Stimulated activated CD4-positive, alpha-beta T cell treated with anti-CD3 and anti-CD28 coated beads, Interleukin-15, amount 100 ng/mL, for 48 hours (primary cell): Measurements from ENCODE around the gene COL15A1.

ENCODE experiments used
- DNase-seq, 2 donors: peaks; one replicate each; pipeline ENCODE4 v3.0.0-alpha.2; 2020; ENCODE audit warnings: low read depth in 2 of 2

COL15A1 gene

GRCh38 chr9:98916660-98917059 is 27.0 kb upstream of the COL15A1 start:
- no peak for DNase-seq

GRCh38 chr9:98917746-98918487 is 25.8 kb upstream of the COL15A1 start:
- DNase-seq: no peak

DNA sequence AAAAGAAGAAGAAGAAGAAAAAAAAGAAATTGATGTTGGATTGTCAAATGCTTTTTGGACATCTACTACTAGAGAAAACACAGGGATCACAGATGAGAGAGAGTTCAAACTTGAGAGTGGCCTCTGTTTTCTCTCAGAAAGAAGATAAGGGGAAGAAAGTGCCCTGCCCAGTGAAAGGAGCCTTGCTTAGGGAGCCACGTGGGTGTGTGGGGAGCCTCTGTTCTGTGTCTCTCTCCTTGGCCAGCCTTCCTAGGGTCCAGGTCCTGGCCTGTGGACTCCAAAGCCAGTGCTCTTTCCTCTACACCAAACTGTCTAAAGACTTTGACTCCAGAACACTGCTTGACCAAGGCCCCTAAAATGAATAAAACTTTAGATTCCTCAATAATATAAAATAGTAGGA is 22.0 kb upstream of the COL15A1 start:
- no peak for DNase-seq

GRCh38 chr9:98922721-98923435 is 20.8 kb upstream of the COL15A1 start:
- DNase-seq: no peak

GRCh38 chr9:98923451-98924123 is 20.1 kb upstream of the COL15A1 start:
- no peak for DNase-seq

DNA sequence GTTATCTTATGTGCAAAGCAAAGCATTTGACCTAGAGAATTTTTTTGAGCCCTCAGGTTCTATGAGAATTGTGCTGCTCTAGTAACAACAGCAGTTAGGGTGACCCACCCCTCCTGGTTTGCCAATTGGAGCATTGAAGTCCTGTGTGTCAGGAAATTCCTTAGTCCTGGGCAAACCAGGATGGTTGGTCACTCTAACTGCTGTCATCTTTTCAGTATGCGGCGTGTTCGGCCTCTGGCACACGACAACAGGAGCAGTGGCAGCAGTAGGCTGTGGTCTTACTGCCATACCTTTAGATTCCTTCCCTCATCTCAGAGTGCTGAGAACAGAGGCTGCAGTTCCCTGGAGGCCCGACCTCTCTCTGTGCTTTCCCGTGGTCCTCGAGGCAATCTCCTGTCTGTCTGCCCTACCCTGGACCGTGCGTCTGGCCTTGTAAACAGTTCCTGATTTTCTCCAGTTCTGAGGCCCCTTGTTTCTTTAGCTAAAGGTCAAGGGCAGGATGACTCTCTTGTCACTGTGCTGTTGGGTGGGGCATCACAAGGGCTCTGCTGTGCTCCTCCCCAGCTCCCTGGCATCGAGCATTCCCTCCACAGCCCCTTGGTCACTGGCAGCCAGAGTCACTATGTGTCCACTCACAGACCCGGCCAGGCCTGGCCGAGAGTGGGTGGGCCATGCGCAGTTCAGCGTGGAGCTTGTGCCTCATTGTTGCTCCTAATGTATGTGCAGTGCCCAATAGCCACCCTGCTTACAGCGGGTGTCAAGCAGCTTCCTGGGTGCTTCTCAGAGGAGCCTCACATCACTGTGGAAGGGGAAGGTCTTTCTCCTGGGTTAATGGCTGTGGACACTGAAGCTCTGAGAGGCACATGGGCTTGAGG is 18.5 kb upstream of the COL15A1 start:
- DNase-seq: no peak

GRCh38 chr9:98925956-98926355 is 17.8 kb upstream of the COL15A1 start:
- no peak for DNase-seq

GRCh38 chr9:98927724-98928123 is 16.0 kb upstream of the COL15A1 start:
- no peak for DNase-seq

GRCh38 chr9:98929071-98929470 is 14.6 kb upstream of the COL15A1 start:
- DNase-seq: no peak

DNA sequence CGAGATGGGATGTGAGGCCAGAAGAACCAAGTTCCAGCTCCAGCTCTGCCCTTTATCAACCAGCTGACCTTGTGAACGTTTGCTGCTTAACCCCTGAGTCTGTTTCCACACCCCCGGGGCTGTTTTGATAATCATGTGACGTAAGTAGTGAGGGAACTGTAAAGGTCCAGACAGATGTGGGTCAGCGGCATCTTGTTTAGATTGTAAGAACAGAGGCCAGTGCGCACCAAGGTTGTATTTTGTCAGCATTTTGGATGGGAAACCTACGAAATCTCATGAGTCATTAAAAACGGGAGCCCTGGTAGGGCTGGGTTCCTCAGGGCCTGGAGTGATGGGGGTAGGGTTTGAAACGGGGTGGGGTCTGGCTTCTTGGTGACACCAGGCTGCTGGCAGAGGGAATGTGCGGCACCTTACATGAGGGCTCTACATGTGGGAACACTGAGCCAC is 13.8 kb upstream of the COL15A1 start:
- DNase-seq: no peak

DNA sequence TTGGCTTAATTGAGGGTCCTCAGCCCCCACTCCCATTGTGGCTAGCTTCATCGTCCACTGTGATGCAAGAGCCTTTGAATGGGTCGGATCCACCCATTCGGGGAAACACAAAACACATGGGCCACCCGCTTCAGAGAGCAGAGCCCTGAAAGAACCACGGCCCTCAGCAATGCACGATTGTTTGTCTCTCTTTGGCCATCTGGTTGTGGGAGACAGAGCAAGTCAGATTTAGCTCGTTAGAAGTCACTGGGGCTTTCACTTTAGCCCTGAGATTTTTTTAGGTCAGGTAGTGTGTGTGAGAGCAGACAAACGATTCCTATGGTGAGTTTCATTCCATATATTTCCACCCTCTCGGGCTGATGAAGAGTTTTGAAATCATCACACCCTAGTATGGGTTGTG is 12.9 kb upstream of the COL15A1 start:
- no peak for DNase-seq

GRCh38 chr9:98931600-98932389 is 11.9 kb upstream of the COL15A1 start:
- DNase-seq: no peak

DNA sequence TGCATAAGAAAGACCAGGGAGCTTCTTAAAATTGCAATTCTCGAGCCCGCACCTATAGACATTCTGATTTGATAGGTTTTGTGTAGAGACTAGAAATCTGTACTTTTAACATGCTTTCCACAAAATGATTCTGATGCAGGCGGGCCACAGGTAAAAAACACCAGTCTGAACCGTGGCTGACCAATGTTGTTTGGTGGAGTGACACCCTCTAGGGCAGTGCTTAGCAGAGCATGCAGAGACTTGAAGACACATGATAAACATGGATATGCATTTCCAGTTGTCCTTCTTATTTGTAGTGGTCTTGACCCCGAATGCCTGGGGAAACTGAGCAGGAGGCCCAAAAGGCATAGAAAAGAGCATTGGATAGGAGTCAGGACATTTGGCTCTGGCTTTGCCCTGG is 10.5 kb upstream of the COL15A1 start:
- DNase-seq: no peak

DNA sequence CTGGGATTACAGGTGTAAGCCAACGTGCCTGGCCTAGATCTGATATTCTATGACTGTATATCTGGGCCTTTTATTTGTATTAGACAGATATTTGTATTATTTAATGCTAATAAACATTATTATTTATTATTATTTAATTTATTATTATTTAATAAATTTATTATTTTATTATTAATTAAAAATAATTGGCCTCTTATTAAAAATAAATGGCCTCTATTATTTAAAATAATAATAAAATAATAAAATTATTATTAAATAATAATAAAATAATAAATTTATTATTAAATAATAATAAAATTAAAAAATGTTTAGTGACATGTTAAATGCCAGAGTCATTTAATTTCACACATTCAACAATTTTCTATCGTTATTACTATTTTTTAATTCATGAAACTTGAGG is 9.8 kb upstream of the COL15A1 start:
- no peak for DNase-seq

DNA sequence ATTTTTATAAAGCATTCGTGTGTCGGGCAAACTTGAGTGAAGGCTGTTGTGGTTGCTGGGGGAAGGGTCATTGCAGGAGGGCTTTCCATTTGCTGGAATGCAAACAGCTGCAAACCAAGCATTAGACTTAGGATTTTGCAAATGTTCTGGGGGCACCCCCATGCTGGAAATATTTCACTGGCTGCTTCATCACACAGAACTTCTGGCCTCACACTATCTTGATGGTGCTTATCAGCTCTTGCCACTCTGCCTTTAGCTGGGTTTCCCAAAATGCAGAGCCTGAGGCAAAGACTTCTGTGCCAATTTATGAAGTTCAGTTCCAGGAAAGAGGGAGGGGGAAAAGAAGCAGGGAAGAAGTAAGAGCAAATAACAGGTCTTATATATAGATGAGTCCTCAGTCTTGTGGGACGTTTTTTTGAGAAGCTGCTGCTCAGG is 8.6 kb upstream of the COL15A1 start:
- no peak for DNase-seq

DNA sequence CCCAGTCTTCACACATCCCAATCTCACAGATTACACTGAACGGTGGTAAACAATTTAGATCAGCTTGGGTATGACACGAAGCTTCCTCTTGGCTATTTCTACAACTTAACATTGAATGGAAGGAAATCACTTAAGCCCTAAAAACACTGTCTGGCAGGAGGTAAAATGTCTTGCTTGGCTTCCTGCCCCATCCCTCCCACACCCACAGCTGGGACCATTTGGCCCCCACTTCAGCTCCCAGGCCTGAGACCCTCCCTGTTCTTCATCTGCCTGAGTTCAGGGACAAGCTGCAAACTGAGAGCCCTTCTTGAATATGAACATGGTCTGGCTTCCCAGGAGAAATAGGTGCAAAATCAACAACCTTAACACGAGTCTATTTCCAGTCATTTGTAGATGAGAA is 3.4 kb upstream of the COL15A1 start:
- no peak for DNase-seq

- no peak for DNase-seq
Measured at GRCh38 chr9:98941946-98942523, 1.7 kb upstream of the COL15A1 start.

GRCh38 chr9:98942906-98943681 is 613 bp upstream of the COL15A1 start:
- DNase-seq: no peak

- DNase-seq: no peak
Measured at GRCh38 chr9:98944057-98944733, 488 bp downstream of the COL15A1 start.
